A172 (cell line): ENCODE data around the gene OBSL1. TPM values are rescaled to one million over a fixed set of nuclear protein-coding genes. Genes with fewer than 3 reads are reported as not detected.

Experiments
- DNase-seq: peaks from one replicate; pipeline ENCODE4 v3.0.0-alpha.2; 2015; ENCODE audit warnings: low spot score
- total RNA-seq: library from RNA; depleted of rRNA; stranded (reverse); fragments of >200 nt; shearing (Covaris generic); gene quantifications from 2 replicates; pipeline ENCODE4 v1.2.3, GENCODE V29; 2014

Gene OBSL1
- total RNA-seq, 1 experiment from 2014 or later, result 119 TPM

DNA sequence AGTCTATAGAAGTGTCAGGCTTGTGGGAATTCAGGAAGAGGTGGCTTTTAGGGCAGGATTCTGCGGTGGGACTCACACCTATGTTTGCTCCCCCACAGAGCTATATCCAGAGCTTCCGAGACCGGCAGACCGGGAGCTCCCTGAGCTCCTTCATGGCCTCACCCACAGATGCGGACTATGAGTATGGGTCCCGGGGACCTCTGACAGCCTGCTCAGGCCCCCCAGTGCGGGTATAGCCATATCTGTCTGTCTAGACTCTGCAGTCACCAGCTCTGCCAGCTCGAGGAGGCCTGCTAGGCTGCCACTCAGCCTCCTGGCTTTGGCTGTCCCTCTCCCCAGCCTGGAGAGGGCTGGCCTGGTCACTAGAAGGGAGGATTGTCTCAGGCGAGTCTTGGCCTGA lies 21.7 kb downstream of the OBSL1 start:
- DNase-seq, result no peak

DNA sequence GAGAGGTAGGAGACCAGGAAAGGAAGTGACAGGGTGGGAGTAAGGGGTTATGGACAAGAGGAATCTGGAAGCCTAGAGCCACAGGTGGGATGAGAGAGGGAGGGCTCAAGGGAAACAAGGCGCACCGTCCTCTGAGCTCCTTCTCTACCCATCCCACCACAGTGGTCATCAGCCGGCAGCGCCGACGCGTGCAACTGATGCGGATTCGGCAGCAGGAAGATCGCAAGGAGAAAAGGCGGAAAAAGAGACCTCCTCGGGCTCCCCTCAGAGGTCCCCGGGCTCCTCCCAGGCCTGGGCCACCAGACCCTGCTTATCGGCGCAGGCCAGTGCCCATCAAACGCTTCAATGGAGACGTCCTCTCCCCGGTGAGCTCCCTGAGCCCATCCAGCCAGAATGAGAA lies 22.3 kb downstream of the OBSL1 start:
- no peak for DNase-seq

DNA sequence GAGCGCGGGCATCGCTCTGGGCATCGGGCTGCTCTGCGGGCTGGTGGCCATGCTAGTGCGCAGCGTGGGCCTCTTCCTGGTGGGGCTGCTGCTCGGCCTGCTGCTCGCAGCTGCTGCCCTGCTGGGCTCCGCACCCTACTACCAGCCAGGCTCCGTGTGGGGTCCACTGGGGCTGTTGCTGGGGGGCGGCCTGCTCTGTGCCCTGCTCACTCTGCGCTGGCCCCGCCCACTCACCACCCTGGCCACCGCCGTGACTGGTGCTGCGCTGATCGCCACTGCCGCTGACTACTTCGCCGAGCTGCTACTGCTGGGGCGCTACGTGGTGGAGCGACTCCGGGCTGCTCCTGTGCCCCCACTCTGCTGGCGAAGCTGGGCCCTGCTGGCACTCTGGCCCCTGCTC lies 23.7 kb downstream of the OBSL1 start:
- DNase-seq, result no peak

DNA sequence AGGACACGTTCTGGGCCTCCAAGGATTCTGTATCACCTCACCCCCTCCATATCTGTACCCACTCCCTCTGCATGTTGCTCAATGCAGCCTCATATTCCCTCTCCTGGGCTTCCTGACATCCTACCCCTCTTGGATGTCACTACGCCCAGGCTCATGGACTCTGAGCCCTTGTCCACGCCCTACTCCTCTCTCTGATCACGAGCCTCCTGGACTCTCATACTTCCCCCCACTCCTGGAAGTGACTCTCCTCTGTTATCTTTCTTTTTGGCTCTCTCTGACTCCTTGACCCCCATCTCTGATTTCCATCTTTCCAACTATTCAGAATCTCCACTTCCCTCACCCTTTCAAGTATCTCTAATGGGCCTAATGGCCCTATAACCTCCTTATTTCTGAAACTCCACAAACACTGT lies 25.4 kb downstream of the OBSL1 start:
- no peak for DNase-seq

DNA sequence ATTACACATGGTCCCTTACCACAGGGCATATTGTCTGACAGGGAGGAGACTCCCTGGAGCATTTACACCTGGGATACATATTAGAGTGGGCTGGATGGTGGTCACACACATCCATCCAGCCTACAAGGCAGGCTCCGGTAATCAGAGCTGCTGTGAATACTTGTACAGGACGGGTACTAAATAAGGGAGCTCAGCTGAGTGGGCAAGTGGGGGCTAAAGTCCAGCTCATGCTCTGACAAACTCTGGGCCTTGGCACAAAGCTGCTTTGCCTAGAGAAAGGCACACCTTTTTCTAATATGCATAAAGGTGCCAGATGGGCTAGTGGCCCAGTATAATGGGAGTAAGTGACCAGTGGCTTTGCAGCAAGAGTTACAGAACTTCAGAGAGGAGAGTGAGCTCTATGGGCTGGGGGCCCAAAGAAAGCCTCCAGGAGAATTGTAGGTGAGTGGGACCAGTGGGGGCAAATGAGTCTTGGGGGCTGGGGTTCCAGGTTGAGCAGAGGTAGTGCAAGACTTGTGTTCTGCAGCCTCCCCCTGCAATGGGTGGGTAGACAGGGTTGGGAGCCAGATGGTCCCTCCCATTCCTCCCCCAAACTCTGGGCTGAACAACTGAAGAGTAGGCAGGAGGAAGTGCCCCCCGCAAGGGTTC lies 25.9 kb downstream of the OBSL1 start:
- no peak for DNase-seq

DNA sequence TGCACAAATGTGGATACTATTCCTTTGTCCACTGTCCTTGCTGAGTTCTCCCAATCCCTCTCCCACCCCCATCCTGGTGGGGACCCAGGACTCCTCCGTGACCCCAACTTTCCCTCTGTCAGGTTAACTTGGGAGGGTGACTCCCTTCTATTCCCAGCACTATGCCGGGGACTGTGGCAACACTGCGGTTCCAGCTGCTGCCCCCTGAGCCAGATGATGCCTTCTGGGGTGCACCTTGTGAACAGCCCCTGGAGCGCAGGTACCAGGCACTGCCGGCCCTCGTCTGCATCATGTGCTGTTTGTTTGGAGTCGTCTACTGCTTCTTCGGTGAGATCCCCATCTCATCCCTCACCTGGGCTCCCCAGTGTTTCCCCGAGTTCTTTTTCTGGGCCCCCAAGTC lies 26.8 kb downstream of the OBSL1 start:
- no peak for DNase-seq

DNA sequence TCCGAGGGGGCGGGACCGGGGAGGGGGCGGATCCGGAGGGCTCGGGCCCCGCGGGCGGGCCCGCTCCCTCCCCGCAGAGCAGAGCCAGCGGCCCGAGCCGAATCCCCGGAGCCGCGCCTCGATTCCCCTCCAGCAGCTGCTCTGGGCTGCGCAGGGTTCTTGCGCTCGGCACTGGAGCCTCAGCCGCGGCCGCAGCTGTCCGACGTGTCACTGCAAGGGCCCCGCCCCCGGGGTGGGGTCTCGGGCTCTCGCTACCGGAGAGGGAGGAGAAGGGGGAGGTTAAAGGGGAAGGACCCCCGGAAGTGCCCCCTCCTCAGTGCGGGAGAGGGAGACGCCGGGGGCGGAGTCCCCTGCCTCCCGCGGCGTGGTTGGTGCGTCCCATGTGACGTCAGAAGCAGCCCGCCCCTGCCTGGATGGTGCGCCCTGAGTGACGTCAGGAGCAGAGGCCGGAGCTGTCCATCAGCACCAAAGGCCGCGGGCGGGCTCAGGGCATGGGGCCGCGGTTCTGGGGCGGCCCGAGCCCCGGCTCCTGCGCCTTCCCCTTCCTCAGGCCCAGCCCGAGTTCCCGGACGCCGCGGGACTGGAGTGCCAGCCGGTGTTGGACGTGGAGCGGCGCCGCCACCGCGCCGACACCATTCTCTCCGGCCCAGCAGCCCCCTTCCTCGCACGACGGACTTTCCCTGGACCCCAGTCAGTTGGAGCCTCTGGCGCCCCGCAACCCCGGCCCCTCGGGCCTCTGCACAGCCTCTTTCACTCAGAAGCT lies 27.6 kb downstream of the OBSL1 start, which contains the start of the genes CHPF and TMEM198:
Gene CHPF, minus strand, starts transcription at position 214 of the 763 bp plus-strand sequence. CDS start 271 bp downstream, outside the sequence.
Gene TMEM198, plus strand, starts transcription at position 433 of the 763 bp plus-strand sequence. CDS start 700 bp downstream, outside the sequence.
- DNase-seq, result peak; percentile 97

DNA sequence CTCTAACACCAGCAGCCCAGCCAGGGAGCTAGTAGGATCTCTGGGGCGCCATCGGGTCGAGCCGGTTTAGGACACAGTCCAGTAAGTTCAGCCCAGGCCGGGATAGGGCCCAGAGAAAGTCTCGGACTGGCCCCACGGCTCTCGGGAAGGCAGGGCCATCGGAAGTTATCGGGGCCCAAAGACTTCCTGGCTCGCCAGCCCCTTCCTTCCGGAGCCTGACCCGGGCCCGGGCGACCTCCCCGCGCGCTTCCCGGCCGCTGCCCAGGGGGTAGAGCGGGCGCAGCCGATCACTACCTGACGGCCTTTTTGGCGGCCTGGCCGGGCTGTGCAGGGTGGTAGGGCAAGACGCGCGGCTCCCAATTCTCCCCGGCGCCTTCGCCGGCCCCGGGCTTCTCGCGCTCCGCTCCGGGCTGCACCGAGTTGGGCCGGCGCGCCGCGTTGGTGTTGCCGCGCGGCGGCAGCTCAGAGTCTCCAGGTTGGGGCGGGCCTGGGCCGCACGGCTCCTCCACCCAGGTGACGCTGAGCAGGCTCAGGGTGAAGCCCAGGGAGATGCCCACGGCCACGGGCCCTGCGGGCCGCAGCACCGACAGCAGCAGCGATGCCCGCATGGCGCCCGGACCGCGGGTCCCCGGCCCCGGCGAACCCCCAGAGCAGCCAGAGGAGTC lies 28.3 kb downstream of the OBSL1 start:
- DNase-seq, result peak; percentile 24

DNA sequence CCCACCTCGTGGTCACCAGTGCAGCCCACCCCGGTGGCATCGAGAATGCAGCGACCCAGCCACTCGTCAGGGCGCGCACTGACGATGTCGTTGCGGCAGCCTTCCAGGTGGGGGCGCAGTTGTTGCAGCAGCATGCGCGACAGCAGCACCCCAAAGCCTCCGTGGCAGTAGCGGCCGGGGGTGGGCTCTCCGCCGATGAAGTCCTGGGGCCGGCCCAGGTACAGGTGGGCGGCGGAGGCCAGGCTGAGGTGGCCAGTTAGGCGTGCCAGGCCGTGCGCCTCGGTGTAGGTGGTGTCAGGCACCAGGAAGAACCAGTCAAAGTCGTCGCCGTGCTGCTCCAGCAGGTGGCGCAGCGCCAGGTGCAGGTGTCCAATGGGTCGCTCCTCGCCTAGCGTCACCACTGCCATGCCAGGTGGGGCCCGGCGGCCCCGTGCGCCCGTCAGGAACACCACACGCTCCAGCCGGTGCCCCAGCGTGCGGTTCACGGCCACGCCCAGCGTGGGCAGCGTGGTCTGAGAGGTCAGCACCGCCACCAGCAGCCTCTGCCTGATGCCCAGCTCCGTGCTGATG lies 29.6 kb downstream of the OBSL1 start:
- no peak for DNase-seq

DNA sequence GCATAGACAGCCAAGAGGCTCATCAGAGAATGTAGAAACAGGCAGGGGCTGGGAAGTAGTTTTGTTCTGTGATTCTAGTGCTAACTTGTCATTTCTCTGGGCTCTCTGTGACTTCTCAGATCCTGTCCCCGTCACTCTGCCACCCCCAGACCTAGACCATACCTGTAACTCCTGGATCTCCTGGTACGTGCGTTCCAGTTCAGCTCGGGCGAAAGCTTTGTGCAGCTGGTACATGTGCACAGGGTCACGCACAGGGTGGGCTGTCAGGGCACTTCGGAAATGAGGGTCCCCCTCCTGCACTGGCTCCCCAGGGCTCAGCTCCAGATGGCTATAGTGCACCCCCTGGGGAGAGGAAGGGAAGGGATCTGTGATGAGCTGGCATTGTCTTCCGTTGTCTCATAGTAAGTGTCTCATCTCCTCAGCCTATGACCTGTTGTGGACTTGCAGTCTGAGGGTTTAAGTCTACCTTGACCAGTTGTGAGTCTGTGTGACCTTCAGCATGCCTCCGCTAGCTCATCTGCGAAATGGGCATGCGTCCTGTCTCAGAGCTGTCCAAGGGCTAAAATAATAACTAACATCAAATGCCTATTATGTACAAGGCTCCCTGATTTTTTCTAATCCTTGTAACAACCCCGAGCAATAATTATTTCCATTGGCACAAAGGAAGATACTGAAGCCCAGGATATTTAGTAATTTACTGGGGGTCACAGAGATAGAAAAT lies 30.4 kb downstream of the OBSL1 start:
- DNase-seq, result no peak

DNA sequence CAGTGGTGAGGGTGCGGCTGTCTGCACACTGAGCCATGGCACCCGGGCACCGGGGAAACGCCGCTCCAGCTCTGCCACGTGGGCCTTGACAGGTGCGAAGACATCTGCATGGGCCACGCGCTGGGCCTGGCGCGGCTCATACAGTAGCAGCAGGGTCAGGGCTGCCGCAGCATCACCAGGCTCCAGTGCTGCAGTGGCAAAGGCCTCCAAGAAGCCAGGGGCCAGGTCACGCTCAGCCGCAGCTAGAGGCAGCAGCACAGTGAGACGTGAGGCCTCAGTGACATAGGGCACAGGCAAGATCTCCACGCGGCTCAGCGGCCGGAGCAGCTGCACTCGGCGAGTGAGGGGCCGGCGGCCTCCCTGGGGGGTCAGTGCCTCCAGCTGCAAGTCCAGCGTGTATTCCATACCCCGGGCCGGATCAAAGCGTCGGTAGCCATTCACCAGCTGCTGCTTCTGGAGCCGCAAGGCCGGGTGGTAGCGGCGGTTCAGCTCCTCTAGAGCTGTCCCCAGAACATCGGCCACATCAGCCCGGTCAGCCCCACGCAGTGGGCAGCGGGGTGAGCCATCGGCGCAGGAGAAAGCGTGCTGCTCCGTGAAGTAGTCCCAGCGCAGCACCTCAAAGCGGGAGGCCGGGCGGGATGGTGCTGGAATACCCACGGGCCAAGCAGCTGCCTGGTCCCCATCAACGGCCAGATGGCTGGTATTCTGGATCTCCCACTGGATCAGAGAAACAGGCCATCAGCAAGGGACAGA lies 31.2 kb downstream of the OBSL1 start:
- DNase-seq, result no peak

DNA sequence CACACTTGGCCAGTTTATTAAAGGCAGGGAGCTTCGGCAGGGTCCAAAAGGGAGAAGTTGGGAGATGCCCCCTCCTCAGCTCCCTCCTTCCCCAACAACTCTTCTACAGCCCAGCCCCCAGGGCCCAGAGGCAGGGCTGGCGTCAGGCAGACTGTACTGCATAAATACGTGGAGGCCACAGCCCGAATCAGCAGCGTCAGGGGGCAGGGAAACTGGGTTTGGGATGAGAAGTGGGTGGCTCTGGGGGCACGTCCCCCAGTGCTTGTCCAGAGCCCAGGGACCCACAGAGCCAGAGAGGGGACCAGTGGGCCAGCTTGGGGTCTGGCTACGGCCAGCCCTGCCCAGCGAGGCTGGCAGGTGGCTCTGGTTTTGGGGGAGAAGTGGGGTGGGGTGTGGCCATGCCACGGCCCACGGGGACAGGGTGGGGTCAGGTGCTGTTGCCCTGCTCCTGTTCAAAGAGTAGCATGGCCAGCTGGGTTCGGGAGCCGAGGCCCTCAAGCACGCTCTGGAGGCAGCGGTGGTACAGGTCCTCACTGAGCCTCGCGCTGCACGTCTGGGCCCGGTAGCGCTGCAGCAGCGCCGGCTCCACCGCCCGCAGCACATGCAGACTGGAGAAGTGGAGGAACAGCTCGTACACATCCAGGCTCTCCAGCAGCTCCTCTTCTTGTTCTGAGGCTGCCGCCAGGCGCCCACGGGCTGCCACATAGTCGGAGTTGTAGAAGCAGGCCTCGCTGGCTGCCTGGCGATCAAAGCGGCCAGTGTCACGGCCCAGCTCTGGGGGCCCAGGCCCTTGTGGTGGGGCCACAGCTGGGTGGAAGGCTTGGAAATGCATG lies 32.2 kb downstream of the OBSL1 start:
- DNase-seq, result no peak

DNA sequence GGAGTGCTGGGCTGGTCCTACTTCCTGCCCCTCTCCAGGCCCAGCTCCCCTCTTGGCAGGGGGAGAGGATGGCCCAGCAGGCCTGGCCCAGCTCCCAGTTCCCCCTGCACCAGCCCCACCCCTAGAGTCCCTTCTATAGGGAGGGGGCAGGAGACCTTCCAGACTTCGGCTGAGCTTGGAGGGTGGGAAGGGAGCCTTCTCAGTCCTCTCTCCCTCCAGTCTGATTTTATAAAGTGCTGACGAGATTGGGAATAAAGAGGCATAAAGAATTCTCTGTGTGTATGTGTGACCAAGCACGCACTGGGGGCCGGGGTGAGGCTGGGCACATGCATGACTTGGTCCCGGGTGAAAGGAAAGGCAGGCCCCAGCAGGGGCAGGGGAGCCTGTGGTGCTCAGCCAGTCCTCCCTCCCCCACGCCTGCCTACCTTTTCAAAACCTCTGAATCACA lies 32.8 kb downstream of the OBSL1 start:
- no peak for DNase-seq

DNA sequence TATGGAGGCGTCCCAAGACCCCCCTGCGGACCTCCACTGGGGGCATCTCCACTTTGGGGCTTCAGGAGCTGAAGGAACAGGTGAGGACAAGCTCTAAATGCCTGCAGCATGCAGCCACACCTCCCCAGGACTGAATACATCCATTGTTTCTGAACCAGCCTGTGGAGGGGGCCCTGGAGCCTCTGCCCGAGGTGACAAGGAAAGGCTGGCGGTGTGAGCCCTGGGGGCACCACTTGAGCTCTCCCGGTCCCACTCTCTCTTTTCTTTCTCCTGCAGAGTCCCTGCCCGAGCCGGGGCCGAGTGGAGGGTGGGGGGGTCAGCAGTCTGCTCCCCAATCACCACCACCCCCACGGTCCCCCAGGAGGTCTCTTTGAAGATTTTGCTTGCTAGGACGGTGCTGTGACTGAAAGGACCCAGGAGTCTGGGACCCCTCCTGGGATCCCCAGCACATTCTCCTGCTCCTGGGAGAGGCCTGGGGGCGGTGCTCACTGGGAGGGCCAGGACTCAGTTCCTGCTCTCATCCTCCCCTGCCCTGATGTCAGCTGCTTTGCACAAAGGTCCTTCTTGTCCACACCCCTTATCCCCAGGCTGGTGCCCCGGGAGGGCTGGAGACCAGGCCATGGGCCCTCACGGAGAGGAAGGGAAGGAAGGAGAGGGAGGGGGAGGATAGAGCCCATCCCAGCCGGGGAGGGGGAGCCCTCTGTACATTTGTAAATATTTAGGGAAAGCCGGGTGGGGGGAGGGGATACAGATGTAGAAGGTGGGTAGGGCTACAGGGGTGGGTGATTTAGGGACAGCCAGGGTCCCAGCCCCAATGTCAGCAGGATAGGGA lies 33.5 kb downstream of the OBSL1 start:
- no peak for DNase-seq

DNA sequence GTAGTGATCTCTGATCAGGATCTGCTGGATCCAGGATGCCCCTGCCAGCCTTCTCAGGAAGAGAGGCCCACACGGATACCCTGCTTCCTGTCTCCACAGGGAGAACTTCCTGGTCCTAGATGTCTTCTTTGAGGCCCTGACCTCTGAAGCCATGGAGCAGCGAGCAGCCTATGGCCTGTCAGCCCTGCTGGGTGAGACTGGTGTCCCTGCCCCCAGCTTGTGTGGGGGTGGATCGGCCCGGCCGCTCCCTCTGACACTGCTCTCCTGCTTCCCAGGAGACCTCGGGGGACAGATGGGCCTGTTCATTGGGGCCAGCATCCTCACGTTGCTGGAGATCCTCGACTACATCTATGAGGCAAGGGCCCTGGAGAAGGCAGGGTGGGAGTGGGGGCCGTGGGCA lies 34.4 kb downstream of the OBSL1 start:
- DNase-seq, result no peak

DNA sequence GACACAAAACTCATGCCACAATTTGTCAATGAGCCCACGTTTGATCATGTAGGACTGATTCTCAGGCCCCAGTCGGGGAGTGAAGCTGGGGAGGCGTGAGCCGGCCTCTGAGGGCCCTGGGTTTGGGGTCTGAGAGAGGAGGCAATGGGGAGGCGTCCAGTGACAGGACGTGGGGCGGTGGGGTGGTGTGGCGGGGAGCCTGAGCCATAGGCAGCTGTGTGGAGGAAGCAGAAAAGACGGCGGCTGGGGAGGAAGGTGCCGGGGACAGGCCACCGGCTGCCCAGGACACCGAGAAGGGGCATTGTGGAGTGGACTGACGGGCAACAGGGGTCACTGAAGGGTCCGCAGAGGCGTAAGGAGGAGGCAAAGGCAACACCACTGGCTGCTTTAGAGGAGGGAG lies 34.9 kb downstream of the OBSL1 start:
- no peak for DNase-seq

DNA sequence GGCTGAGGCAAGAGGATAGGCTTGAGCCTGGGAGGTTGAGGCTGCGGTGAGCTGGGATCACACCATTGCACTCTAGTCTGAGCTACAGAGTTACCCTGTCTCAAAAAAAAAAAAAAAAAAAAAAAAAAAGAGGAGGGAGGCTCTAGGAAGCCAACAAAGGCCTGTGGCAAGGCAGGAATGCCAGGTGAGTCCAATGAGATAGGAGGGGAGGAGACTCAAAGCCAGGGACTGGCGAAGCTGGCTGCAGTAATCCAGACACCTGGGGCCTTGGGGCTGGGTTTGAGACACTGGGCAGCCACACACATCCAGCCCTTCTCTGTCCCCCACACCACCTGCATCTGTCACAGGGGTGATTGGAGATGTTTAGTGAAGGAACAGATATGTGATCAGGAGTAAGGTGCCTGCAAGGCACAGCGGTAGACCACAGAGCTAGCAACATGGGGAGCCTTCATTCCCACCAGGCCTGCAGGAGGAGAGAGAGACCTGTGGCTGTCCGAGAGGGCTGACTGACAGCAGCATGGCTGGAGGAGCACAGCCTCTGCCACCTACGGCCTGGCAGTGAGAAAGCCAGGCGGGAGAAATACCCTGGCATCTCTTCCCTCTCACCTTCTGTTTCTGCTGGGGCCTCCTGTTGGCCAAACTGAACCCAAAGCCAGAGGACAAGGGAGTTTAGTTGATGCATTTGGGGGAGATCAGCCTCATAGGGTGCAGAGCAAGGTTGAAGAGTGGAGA lies 37.2 kb downstream of the OBSL1 start:
- DNase-seq, result no peak

DNA sequence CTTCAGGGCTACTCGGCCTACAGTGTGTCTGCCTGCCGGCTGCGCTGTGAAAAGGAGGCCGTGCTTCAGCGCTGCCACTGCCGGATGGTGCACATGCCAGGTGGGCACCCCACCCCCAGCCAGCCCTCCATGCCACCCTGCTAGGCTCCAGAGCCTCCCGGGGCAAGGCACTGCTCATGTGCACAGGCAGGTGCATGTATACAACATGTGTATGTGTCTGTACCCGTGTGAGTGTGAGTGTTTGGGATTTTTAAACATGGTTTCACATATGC lies 39.0 kb downstream of the OBSL1 start:
- DNase-seq, result no peak
